ENCODE data around the gene HMGA1.

DNA sequence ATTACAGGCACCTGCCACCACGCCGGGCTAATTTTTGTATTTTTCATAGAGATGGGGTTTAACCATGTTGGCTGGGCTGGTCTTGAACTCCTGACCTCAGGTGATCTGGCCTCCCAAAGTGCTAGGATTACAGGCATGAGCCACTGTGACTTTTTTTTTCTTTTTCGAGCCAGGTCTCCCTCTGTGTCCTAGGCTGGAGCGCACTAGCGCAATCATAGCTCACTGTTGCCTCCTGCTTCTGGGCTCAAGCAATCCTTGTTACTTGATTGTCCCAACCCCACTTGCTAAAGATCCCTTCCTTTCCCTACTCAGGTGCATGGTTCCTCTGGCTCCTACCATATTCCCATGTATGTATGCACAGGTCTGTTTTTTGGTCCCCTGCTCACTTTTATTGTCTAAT lies 39.5 kb downstream of the HMGA1 start:
- TF ChIP-seq, protein P1, sequence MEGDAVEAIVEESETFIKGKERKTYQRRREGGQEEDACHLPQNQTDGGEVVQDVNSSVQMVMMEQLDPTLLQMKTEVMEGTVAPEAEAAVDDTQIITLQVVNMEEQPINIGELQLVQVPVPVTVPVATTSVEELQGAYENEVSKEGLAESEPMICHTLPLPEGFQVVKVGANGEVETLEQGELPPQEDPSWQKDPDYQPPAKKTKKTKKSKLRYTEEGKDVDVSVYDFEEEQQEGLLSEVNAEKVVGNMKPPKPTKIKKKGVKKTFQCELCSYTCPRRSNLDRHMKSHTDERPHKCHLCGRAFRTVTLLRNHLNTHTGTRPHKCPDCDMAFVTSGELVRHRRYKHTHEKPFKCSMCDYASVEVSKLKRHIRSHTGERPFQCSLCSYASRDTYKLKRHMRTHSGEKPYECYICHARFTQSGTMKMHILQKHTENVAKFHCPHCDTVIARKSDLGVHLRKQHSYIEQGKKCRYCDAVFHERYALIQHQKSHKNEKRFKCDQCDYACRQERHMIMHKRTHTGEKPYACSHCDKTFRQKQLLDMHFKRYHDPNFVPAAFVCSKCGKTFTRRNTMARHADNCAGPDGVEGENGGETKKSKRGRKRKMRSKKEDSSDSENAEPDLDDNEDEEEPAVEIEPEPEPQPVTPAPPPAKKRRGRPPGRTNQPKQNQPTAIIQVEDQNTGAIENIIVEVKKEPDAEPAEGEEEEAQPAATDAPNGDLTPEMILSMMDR (conservative IDR thresholded peaks at IDR 0.05): no peak
- no peak for TF ChIP-seq ZFX (IDR thresholded peaks at IDR 0.05)

Data from C4-2B (cell line).